Head of caudate nucleus (tissue), 42 donors: ENCODE measurements around the gene LTBP2.

ENCODE experiments used
- DNase-seq, 42 donors: peaks; one replicate each; pipeline versions ENCODE4 v3.0.0 to v3.0.0-alpha.2; 2020 to 2021; ENCODE audit warnings: mixed read lengths in 7 of 42
- intact Hi-C: fragments of 100-400 bp; cut with DNase I; formaldehyde crosslinking; loops from one replicate; pipeline ENCODE4 v1.15.0; 2022

Gene LTBP2

DNA sequence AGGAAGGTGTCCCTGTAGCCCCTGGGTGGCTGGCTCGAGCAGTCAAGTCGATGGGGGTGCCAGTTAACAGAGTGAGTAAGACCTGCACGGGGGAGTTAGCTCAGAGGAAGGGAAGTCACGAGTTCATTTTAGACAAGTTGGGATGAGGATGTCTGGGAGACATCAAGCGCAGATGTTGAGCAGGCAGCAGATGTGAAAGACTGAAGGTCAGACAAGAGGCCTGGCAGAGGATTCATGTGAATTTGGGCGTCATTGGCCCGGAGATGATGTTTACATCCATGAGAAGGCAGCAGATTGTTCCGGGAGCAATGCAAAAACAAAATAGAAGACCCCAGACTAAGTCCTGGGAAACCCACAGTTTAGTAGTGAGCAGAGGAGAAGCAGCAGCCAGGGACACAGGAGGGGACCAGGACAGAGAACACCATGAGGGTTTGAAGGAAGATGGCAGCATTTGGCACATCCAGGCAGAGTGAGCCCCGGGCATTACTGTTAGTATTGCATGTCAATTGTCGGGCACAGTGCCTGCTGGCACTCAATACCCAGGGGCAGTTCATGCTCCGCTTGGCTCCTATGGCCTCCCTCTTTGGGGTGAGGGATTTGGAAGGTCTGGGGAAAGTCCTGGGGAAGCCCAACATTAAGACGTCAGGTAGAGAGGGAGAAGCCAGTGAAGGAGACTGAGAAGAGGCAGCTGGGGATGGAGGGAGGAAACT, 15.1 kb downstream of the LTBP2 start:
- no peak for DNase-seq
- intact Hi-C loops = no loop called here

DNA sequence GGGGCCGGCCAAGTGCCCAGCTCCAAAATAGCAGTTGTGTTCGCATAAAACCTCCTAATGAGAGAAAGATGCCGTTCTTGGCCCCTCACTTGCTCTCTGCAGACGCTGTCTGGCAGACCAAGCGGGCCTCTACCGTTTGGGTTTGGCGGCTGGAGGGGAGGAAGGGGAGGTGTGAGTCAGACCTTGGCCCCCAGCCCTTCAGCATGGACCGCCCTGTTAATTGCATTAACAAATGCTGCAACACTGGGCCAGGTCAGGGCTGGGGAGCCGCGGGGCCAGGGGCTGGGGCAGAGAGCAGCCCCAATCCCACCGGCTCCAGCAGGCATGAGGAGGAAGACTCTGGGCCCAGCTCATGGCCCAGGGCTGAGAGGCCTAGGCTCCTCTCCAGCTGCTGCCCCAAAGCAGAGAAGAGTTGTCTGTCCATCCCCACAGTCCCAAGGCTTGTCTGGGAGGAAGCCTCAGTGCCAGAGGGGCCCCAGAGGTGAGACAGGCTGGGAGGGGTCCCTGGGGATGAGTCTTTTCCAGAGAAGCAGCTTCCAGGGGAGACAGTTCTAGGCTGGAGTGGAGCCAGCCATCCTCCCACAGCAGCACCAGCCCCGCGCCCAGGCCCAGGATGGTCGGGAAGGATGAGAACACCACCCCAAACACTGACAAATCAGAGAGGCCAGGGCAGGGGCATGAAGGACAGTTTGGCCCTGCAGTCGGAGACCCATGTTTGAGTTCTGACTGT, 16.9 kb downstream of the LTBP2 start:
- peak in 12 of 42 donors; percentile 13 to 85 (median 56) for DNase-seq
- intact Hi-C loops = no loop called here

- no peak for DNase-seq
- intact Hi-C loops = no loop called here
These were observed 17.4 kb downstream of the LTBP2 start for GRCh38 chr14:74594606-74595005.

DNA sequence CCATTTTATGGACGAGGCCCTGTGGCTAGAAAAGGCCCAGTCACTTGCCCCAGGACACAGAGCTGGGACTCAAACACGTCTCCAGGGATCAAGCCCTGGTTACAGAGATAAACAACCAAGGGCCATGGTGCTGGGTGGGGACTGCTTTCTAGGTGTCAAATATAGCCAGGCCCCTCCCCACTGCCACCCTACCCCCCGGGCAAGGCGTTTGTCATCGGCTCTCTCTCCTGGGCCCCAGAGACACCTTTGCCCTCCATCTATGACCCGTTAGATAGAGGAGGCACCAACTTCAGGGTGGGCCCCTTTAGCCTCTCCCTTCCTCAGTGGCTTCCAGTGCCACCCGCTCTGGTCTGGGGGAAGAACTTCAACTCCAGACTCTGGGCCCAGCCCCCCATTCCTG, 18.0 kb downstream of the LTBP2 start:
- no peak for DNase-seq
- intact Hi-C loops = no loop called here

DNA sequence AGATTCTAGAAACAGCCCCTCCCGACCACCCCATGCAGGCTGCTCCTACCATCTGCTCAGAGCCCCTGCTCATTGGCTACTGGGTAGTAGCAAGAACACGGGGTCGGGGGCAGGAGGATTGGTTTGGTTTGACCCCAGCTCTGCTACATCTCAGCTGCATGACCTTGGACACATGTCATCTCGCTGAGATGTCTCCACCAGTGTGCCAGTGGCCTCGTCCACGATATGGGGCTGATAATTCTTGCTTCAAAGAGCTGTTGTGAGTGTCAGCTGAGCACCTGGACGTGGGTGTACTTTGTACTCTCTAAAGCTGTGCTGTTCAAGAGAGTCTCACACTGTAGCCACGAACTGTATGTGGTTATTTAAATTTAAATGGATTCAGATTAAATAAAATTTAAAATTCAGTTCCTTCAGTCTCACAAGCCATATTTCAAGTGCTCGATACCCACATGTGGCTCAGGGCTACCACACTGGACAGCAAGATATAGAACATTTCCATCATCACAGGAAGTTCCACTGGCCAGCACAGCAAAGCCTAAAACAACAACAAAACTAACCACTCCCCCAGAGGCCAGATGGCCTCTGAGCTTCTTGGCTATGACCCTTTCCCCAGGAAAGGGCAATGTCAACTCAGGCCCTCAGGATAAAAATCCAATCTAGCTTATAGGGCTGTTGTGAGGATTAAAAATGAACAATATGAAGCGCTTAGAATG, 18.6 kb downstream of the LTBP2 start:
- intact Hi-C loops = no loop called here
- no peak for DNase-seq

DNA sequence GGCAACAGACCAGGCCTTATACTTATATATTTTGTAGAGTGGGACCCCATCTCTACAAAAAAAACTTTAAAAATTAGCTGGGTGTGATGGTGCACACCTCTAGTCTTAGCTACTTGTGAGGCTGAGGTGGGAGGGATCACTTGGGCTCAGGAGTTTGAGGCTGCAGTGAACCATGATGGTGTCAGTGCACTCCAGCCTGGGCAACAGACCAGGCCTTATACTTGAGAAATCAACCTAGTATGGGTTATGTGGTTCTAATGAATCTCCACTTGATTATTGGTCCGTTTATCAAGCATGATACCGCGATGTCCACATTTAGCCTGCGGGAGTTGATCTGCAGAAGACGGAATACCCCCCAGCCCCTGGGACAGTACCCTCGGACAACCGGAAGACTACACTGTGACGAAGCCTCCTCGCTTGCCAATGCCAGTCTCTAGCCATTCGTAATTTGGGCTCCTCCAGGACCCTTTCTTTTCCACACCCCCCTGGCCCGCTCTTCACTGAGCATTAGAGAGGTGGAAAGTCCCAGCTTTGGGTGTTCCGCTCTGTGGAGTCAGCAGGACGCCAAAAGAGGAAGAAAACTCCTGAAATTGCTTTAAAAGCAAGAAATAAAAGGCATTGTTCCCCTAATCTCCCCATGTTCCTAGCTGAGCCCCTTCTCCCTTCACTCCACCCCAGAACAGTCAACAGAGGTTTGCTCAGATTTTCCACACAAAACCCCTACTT, 19.4 kb downstream of the LTBP2 start:
- intact Hi-C loops = no loop called here
- DNase-seq = peak in 3 of 42 donors; percentile 20 to 33 (median 27)

- no peak for DNase-seq
- intact Hi-C loops = no loop called here
These were observed 20.1 kb downstream of the LTBP2 start for GRCh38 chr14:74591899-74592298.

DNA sequence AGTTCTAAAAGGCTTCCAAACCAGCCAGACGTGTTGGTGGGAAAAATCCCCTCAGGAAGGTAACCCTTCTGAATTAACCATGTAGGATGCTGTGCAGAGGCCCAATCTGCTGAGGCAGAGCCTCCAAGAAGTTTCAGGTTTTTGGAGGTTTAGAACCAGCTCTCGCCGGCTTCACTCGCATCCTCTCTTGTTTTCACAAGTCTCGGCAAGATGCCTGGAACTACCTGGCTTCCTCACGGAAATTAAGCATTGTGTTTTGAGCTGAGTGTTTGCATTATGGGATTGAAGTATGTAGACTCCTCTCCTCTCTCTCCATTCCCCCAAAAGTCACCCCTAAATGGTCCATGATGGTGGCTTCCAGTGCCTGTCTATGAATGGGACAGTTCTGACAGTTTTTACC, 20.6 kb downstream of the LTBP2 start:
- intact Hi-C loops = no loop called here
- no peak for DNase-seq

DNA sequence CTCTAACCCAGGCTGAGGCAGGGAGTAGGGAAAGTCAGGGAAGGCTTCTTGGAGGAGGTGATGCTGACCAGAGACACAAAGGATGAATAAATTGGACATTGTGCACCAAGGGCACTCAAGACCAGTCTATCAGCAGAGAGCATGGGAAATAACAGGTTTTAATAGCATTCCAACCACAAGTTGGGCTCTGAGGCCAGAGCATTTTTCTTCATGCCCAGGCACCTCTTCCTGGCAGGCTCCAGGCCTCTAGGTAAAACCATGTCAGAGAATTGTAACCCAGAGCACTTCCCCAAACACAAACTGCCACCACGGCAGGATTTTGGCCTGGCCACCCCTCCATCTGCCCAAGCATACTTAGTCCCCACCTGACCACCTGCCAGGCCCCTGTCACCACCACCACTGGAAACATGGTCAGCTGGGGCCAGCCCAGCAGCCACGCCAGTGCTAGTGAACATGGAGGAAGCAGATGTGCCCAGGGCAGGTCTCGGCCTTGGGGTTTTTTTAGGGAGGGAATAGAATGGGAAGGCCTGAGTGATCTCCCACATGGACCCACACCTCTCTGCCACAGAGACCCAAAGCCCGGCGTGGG, 22.7 kb downstream of the LTBP2 start:
- no peak for DNase-seq
- intact Hi-C loops = no loop called here

- intact Hi-C loops = no loop called here
- no peak for DNase-seq
These were observed 24.7 kb downstream of the LTBP2 start for GRCh38 chr14:74587363-74587707.

GRCh38 chr14:74586681-74587362, 25.2 kb downstream of the LTBP2 start:
- intact Hi-C loops = no loop called here
- no peak for DNase-seq

DNA sequence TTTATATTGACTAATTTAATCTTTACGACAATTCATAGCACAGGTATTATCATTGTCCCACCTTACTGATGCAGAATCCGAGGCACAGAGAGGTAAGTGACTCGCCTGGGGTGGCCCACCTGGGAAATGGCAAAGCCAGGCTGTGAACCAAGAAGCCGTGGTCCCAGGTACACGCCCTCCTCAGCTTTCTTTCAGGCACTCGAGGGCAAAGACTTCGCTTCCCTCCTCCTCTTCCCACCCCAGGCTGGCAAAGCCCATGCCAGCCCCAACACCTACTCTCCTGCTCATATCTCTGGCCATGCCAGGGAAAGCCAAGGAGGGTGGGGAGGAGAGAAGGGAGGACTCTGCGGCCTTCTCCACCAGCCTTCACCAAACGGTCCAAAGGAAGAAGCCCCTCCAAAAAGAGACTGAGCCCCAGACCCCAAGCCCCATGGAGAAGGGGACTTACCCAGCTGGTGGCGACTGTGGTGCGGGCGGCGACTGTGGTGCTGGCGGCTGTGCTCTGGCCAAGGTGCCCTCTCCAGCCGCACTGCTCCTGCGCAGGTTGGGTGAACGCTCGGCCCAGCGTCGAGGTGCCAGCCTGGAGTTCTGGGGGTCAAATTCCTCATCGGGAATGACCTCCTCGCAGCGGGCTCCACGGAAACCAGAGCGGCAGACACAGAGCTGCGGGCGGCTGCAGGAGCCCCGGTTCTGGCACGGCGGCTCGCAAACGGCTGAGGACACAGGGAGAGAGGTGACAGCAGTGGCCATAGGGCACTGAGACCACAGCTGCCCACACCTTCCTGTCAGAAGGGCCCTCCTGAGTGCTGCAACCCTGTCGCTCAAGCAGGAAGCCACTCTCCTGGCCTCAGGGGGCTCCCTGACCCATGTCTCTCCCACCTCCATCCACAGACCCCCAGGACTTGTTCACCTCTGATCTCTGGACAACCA, 26.4 kb downstream of the LTBP2 start:
- intact Hi-C loops = no loop called here
- no peak for DNase-seq

DNA sequence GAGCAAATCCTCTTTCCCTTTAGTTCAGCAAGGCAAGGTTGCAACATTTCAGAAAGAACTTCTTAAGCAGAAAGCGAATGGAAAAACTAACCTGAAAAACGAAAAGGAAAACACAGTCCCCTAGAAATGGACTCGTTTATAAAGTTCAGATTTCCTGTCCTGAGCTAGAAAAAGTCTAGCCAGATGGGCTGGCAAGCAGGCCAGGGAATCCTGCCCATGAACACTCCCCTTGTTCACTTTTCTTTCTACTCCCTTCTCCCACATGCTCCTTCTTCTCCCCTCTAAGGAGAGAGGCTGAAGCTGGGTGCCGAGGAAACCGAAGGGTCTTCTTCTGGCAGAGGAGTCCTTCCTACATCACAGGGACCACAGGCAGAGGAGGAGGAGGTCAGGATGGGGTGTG, 27.1 kb downstream of the LTBP2 start:
- intact Hi-C loops = no loop called here
- DNase-seq = no peak

DNA sequence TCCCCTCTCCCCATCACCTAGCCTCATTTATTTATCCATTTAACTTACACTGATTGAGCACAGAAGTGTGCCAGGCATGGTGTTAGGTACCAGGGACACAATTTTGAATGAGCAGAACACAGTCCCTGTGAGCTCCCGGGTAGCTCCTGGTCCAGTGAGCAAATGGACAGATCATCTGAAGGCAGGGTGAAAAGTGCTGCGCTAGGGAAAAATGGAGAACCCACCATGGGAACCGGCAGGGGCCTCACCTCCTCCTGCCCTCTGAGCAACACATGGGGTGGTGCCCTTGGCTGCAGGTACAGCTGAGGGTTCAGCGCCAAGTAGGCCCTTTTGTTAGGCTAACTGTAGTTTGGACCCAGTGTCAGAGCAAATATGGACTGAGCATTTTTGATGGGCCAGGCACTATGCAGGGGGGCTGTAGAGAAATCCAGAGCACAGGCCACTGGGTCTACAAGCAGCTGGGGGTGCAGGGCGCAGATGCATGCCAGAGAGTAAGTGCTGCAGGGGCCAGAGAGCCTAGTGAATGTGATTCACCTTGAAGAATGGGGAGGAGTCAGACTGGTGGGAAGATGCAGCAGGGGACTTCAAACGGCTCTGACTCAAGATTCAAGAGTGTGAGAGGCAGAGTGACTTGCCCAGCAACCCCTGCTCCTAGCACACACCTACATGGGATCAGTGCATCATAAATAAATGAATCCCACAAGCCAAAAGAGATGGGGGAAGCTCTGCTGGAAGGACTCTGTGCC, 28.2 kb downstream of the LTBP2 start:
- DNase-seq = no peak
- intact Hi-C loops = no loop called here

DNA sequence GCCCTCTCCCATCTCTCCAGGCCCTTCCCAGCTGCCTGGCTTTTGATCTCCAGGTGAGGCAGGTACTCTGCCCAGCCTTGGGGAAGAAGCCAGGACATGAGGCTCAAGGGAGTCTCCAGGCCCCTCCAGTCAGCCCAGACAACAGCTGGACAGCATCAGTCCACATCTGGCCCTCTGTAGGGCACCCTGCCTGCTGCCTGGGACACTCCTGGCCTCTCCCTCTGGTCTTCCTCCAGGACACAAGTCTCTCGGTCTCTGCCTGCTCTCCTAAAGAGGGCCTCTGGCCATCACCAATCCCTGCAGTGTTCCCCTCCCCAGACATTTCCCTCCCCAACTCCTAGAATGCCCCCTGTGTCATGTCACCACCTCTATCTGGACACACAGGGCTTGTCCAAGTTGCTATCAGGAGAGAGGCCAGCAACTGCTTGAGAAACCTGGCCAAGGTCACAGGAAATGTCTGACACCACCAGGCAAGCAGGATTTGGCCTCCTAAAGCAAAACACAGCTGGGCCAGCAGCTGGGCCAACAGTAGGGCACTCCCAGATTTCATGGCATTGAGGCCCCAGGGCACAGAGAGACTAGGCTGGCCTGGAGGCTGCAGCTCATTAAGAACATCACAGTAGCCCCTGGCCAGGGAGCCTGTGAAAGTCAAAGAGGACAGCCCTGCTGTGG, 29.0 kb downstream of the LTBP2 start:
- DNase-seq = no peak

DNA sequence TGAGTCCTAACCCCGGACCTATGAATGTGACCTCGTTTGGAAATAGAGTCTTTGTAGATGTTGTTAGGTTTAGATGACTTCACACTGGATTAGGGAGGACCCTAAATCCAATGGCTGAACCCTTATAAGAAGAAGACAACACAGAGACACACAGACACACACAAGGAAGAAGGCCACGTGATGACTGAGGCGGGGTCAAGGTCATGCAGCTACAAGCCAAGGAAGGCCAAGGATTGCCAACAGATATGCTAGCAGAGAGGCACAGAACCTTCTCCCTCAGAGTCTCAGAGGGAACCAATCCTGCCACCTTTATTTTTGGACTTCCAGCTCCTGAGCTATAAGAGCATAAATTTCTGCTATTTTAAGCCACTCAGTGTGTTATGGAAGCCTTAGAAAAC, 31.8 kb downstream of the LTBP2 start:
- intact Hi-C loops = no loop called here
- DNase-seq = no peak

More for the DNA sequence above, 29.0 kb downstream of the LTBP2 start:
- intact Hi-C loops = no loop called here
